K562 (cell line): ENCODE results near the gene FAM167B. TPM values are rescaled to one million over a fixed set of nuclear protein-coding genes. Genes with fewer than 3 reads are reported as not detected.

ENCODE experiments used
- ATAC-seq: fragments of 200-7000 bp; cut with Tn5 transposase; 3 replicates; pipeline ENCODE4 v1.9.1; 2020; ENCODE audit warnings: moderate library complexity
- BruUV-seq: library from RNA; stranded (reverse); fragments of 400-500 nt; replicated peaks from 2 replicates; lab custom pipeline; 2021; lab: Mats Ljungman, UMichigan
- CTCF ChIA-PET: fragments of 300-600 bp; formaldehyde crosslinking; extraction: SDS; loops from one replicate; lab custom pipeline; 2021; ENCODE audit warnings: low intra/inter-chr PET ratio; lab: Yijun Ruan, JAX
- POLR2A ChIA-PET: fragments of 300-600, 350-650 bp; sonication (Branson Sonifier 250); formaldehyde crosslinking; extraction: SDS; loops from one replicate; lab custom pipeline; 2021; ENCODE audit warnings: antibody characterized with exemption, inconsistent platforms; lab: Yijun Ruan, JAX
- DNase-seq, 4 experiments: peaks; one replicate each; pipeline versions ENCODE4 v3.0.0 to v3.0.0-alpha.2; 2011 to 2018; ENCODE audit warnings: low spot score in 3 of 4, mixed read lengths in 3 of 4; ENCODE audit errors: extremely low read depth in 1 of 4
- FAIRE-seq: peaks from 2 replicates; lab custom pipeline; 2011; peaks lifted over from hg19 to GRCh38; lab: Jason Lieb, UNC
- H2AFZ ChIP-seq: 2 replicates; pipeline ENCODE4 v1.6.0; 2011; ENCODE audit warnings: low read depth, low read length, control low read depth, inconsistent platforms
- H3K27ac ChIP-seq: fragments of 200-600 bp; 3 replicates; pipeline ENCODE4 v1.8.0; 2011; ENCODE audit warnings: low read depth, mild to moderate bottlenecking, control low read depth, inconsistent platforms, low read length, moderate library complexity, mixed read lengths; ENCODE audit errors: extremely low read depth
- H3K27me3 ChIP-seq, 2 experiments: fragments of 300-600 bp in 1 of 2; 2 replicates in 1 of 2; 3 replicates in 1 of 2; pipeline versions ENCODE4 v1.6.0 to v1.8.0; 2011; ENCODE audit warnings: inconsistent platforms in 2 of 2, low read length in 2 of 2, mild to moderate bottlenecking in 1 of 2, mixed read lengths in 1 of 2, moderate library complexity in 1 of 2; ENCODE audit not compliant: control insufficient read depth in 2 of 2, insufficient read depth in 2 of 2
- H3K36me3 ChIP-seq: fragments of 300-600 bp; 3 replicates; pipeline ENCODE4 v1.8.0; 2011; ENCODE audit warnings: mild to moderate bottlenecking, low read length, inconsistent platforms; ENCODE audit not compliant: control insufficient read depth, insufficient read depth
- H3K4me1 ChIP-seq, 2 experiments: fragments of 200-600 bp in 1 of 2; replicated peaks in 1 of 2; 2 replicates in 1 of 2; 3 replicates in 1 of 2; pipeline versions ENCODE4 v1.5.1 to v1.8.0; 2011; ENCODE audit warnings: inconsistent platforms in 2 of 2, low read length in 2 of 2, mild to moderate bottlenecking in 1 of 2, mixed read lengths in 1 of 2, moderate library complexity in 1 of 2; ENCODE audit not compliant: control insufficient read depth in 2 of 2, insufficient read depth in 2 of 2
- H3K4me2 ChIP-seq: 2 replicates; pipeline ENCODE4 v1.6.1; 2011; ENCODE audit warnings: low read length, control low read depth, inconsistent platforms, mixed read lengths; ENCODE audit not compliant: insufficient read depth
- H3K4me3 ChIP-seq: fragments of 200-600 bp; sonication (generic), shearing (Covaris generic); 2 replicates; pipeline ENCODE4 v1.5.1; 2016; ENCODE audit warnings: control low read depth, inconsistent platforms
- H3K79me2 ChIP-seq: fragments of 200-600 bp; 3 replicates; pipeline ENCODE4 v1.8.0; 2011; ENCODE audit warnings: low read length, inconsistent platforms; ENCODE audit not compliant: control insufficient read depth, insufficient read depth
- H3K9ac ChIP-seq, 2 experiments: 2 replicates each; pipeline versions ENCODE4 v1.6.0 to v1.6.1; 2011; ENCODE audit warnings: low read depth in 2 of 2, low read length in 2 of 2, control low read depth in 1 of 2, inconsistent platforms in 1 of 2, mild to moderate bottlenecking in 1 of 2, mixed read lengths in 1 of 2; ENCODE audit not compliant: insufficient read depth in 1 of 2
- H3K9me1 ChIP-seq: one replicate; pipeline ENCODE4 v1.6.0; 2011; ENCODE audit warnings: inconsistent platforms, mild to moderate bottlenecking, low read length, moderate library complexity; ENCODE audit not compliant: control insufficient read depth, insufficient read depth
- H3K9me3 ChIP-seq: replicated peaks from 2 replicates; pipeline ENCODE4 v1.5.1; 2011; ENCODE audit warnings: low read depth, low read length, inconsistent platforms; ENCODE audit not compliant: control insufficient read depth, insufficient read depth
- H4K20me1 ChIP-seq: replicated peaks from 2 replicates; pipeline ENCODE4 v1.6.1; 2011; ENCODE audit warnings: low read length, inconsistent platforms, mixed read lengths; ENCODE audit not compliant: control insufficient read depth, insufficient read depth
- CSDE1 ChIP-seq, 2 experiments: fragments of 450-650 bp; IDR thresholded peaks; 2 replicates each; pipeline ENCODE4 v1.6.1; 2016; ENCODE audit warnings: mild to moderate bottlenecking in 1 of 2
- FOXA1 ChIP-seq: fragments of 450-650 bp; IDR thresholded peaks from 2 replicates; pipeline ENCODE4 v1.6.1; 2016; ENCODE audit warnings: mild to moderate bottlenecking, borderline replicate concordance
- MIER1 ChIP-seq: fragments of 450-650 bp; IDR thresholded peaks from 2 replicates; pipeline ENCODE4 v1.6.1; 2016; ENCODE audit warnings: antibody characterized with exemption, mild to moderate bottlenecking, low read depth
- SRSF3 ChIP-seq: fragments of 200-400 bp; formaldehyde crosslinking; IDR thresholded peaks from 2 replicates; pipeline ENCODE4 v1.6.1; 2016; ENCODE audit warnings: mild to moderate bottlenecking, low read length, moderate library complexity; ENCODE audit not compliant: insufficient read depth
- ZBTB17 ChIP-seq: fragments of 450-650 bp; formaldehyde crosslinking; IDR thresholded peaks from 2 replicates; pipeline ENCODE4 v1.4.0; 2020; ENCODE audit warnings: mild to moderate bottlenecking
- ZKSCAN3 ChIP-seq: fragments of 250-450 bp; sonication (Bioruptor Pico); IDR thresholded peaks from 2 replicates; pipeline ENCODE4 v1.4.0; 2020
- ZNF143 ChIP-seq: sonication (generic); formaldehyde crosslinking; IDR thresholded peaks from 2 replicates; pipeline ENCODE4 v1.9.0; 2022; ENCODE audit warnings: mild to moderate bottlenecking, missing genetic modification reagents
- whole genome bisulfite sequencing: fragments of 100-300 bp; shearing (Covaris generic); methylation state at CpG from one replicate; pipeline ENCODE4 v1.1.6; 2016; ENCODE audit warnings: low coverage, mixed read lengths; ENCODE audit not compliant: insufficient coverage; ENCODE audit errors: missing lambda C conversion rate; 5-methylcytosine and 5-hydroxymethylcytosine counted together
- in situ Hi-C: fragments of 300-500 bp; cut with MboI; formaldehyde crosslinking; loops from 4 replicates; pipeline ENCODE4 v1.15.0; 2018; ENCODE audit warnings: inconsistent platforms, mixed read lengths
- intact Hi-C: fragments of 100-400 bp; cut with micrococcal nuclease; formaldehyde crosslinking; loops from 2 replicates; pipeline ENCODE4 v1.14.2; 2022
- polyA plus RNA-seq, 8 experiments: library from polyadenylated mRNA; depleted of rRNA in 4 of 8; stranded (reverse) in 5 of 8; unstranded in 3 of 8; fragments of >200 nt; fragmentation: Nextera tagmentation in 2 of 8; fragmentation: Illumina TruSeq in 1 of 8; extraction: Ambion mirVana in 2 of 8; extraction: Trizol in 1 of 8; gene quantifications; 2 replicates each; pipeline versions ENCODE4 v1.2.1 to v1.2.3, GENCODE V29; 2011 to 2014; ENCODE audit warnings: inconsistent platforms in 1 of 8, missing spikeins in 1 of 8
- total RNA-seq, 7 experiments: library from RNA; depleted of rRNA in 6 of 7; stranded (reverse); fragments of >200 nt in 6 of 7; fragmentation: Illumina TruSeq in 2 of 7; extraction: Trizol in 2 of 7; gene quantifications; 2 replicates each; pipeline versions ENCODE4 v1.2.1 to v1.2.3, GENCODE V29; 2011 to 2021; ENCODE audit warnings: low replicate concordance in 1 of 7

FAM167B gene
- total and polyA plus RNA-seq, 9 of the 15 experiments (the other 6 are each of a cell fraction or from before 2014, with no cell fraction given), result not detected

DNA sequence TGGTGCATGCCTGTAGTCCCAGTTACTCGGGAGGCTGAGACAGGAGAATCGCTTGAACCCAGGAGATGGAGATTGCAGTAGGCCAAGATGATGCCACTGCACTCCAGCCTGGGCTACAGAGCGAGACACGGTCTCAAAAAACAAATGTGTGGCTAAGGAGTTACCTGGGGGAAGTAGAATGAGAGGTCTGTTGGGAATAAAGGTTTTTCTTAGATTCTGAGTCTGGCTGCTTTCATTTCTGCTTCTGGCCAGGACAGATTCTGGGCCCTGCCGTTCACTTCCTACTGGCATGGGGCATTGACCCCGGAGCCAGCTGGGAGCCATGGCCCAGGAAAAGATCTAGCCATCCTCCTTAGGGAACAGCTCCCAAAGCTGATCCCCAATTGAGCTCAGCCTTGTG is 38.6 kb upstream of the FAM167B start:
- ATAC-seq (no peak), DNase-seq (no peak), FAIRE-seq (no peak)
- Histone ChIP-seq H3K27ac (no peak overlapping the region), H3K9ac (no peak overlapping the region; a peak in 1 of 4 replicates), H3K9me1 (peaks cover 4% of the 10 kb centered on the region), H3K9me3 (no peaks in the 10 kb centered on the region), H3K27me3 (no peaks in the 10 kb centered on the region), H3K79me2 (peaks cover 13% of the 10 kb centered on the region), H3K4me2 (no peak overlapping the region), H2AFZ (no peak overlapping the region), H3K4me3 (no peak overlapping the region), H3K4me1 (peaks cover 10 to 31% of the 10 kb centered on the region in 2 experiments; a peak in 4 of 5 replicates), H3K36me3 (peaks cover 28% of the 10 kb centered on the region; the same call in 2 of the 3 replicates), H4K20me1 (no peaks in the 10 kb centered on the region)
- in situ Hi-C loops (no loop called here), intact Hi-C loops (loop anchor here (5.0 kb wide), 1 partner anchor 39 kb away; the partner anchor contains the start of gene FAM167B)
- ChIA-PET CTCF (interaction anchor here (0.7 kb wide), 1 partner anchor 90 kb away, joined by 3 read pairs; no protein-coding TSS in a partner anchor), POLR2A (interaction anchor here (0.5 to 7.8 kb wide), 6 partner anchors 7 to 127 kb away, joined by 3 to 80 read pairs (median 4); partner anchors contain the start of gene CCDC28B)
- no TSS peak for BruUV-seq
- no peak for TF ChIP-seq FOXA1
- TF ChIP-seq ZBTB17 (CRISPR knock-in tag), result no peak
- TF ChIP-seq SRSF3, result no peak
- TF ChIP-seq ZKSCAN3 (CRISPR knock-in tag), result no peak
- TF ChIP-seq CSDE1 (IDR thresholded peaks at IDR 0.05), result no peak
- TF ChIP-seq MIER1, result no peak
- TF ChIP-seq ZNF143 (CRISPR knock-in tag), result 0 out of 2 replicates have a peak, but pooled peaks have one; percentile 15
- 86% methylated on average over 6 of the region's 6 CpGs for WGBS
